ENCODE measurements around the gene BRD4.

Gene BRD4

DNA sequence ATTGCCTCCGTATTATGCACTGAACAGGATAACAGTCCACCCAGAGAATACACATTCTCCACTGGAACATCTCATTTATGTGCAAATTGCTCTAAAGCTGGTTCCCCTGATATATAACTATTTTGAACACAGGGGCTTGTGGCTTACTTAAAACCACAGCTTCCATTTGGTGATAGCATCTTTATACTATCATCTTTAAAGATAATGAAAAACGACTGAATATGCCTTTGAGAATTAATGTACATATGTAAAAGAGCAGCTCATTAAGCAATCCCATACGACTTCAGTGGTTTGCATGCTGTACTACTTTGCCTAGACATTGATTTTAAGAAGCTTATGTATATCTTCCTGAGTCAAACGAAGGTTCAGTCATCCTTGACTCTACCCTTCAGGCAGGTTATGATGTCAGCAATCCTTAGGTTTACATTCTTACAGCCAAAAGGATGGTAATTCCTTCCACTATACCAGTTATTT is 40.8 kb downstream of the BRD4 start:
- in situ Hi-C loops (cut with MboI; ENCODE audit: low sequenced_read_pairs) = no loop called here

DNA sequence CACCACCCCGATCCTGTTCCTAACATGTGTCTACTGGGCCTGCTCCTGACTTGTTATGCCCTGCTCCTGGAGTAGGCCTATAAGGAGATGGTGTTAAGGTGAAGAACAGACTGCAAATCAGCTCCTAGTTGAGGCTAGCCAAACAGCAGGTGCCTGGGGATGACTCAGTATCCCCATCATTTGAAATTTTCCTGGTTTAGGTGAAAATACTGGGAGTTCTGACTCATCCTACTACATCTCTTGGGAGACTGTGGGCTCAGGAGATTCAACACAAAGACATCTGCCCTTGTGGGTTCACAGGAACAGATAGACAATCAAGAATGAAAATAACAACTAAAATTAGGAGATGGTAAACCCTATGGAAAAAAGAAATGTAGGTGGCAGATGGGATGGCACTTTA is 41.2 kb downstream of the BRD4 start:
- in situ Hi-C loops (cut with MboI; ENCODE audit: low sequenced_read_pairs) = no loop called here

DNA sequence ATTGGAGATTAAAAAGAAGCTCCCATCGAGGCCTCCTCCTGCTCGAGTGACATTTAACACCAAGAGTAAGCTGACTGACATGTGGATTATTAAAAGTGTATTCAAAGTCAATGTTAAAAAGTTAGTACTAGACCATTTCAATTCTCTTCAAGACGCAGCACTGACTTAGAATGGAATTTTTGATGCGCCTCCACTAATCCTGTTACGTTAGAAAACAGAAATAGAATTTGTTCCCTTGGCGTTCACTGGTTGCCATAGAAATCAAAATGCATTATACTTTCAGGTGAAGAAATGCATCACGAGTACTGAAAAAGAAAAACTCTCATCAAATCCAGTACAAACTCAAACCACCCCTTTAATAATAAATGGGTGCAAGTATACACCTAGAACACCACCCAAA is 42.2 kb downstream of the BRD4 start:
- in situ Hi-C loops (cut with MboI; ENCODE audit: low sequenced_read_pairs) = no loop called here

DNA sequence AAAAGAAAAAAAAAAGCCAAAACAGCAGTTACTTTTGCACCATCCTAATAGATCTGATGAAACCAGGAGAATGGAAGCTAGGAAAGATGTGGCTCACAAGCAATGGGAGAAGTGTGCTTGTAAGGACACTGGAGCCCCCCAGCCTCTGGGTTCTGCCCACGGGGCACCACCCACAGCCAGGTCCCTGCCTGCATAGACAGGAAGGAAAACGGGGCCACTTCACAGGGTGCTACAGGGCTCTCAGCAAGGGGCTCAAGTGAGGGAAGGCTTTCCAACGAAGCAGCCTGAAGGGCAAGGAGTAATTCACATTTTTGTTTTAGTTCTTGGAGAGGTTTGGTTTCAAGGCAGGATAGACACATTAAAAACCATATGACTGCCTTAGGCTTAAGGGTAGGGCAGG is 42.7 kb downstream of the BRD4 start:
- in situ Hi-C loops (cut with MboI; ENCODE audit: low sequenced_read_pairs) = no loop called here

DNA sequence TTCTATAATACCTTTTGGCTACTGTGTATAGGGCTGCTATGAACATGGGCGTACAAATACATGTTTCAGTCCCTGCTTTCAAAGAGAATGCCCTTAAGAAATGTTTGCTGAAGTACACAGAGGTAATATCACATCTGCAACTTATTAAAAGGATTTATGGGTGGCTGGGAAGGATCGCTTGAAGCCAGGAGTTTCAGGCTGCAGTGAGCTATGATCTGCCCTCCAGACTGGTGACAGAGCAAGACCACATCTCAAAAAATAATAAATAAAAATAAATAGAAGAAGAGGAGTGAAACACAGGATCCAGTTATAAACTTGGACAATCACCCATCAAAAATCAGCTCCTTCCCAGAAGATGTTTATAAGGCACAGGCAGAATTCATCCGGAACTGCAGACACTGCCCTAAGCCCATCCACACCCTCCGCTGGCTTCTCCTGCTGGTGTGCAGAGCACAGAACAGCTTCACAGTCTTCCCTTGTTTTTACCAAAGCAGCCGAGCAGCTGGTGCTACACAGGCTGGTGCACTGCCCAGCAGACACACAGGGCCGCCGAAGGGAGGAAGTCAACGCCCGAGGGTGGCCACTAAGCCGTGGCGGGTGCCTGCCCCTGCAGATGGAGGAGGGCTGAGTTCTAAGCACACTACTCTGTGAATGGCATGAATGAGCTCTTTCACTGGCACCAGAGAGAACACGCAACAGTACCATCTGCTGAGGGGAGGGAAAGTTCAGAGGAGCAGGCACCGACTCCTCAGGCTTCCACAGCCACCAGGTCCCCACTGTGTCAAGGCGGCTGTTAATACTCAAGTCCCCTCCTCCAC is 44.0 kb downstream of the BRD4 start:
- in situ Hi-C loops (cut with MboI; ENCODE audit: low sequenced_read_pairs) = no loop called here

DNA sequence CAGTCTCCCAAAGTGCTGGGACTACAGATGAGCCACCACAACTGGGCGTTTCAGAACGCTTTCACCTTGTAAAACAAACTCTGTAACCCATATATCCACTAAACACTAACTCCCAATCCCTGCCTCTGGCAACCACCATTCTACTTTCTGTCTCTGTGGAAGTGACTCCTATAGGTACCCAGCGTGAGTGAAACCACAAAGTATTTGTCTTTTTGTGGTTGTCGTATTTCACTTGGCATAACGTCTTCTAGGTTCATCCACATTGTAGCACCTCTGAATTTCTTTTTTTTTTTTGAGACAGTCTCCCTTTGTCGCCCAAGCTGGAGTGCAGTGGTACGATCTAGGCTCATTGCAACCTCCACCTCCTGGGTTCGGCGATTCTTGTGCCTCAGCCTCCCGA is 44.8 kb downstream of the BRD4 start:
- in situ Hi-C loops (cut with MboI; ENCODE audit: low sequenced_read_pairs) = no loop called here

DNA sequence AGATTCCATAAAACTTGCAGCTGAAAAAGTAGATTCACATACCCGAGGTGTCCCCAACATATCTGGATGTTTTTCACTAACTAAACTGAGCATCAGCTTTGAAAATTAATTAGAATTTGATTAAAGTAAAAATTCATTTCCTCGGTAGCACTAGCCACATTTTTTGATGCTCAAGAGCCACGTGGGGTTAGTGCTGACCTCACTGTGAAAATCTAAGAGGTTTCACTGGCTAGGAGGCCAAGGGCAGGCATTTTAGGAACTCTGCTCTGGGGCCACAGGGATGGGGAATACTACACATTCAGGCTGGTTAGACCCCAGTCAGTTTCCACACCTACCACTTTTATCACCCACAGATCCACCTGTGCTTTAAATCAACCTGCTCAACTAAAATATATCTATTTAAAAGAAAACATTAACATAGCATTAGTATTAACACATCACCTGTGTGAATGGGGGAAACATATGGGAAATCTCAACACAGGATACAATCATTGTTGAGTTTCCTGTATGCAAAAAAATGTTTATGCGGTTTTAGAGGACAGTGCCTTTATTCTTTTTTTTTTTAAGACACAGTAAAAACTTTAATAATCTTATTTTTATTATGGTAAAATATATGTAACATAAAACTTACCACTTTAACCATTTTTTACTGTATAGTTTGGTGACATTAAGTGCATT is 45.5 kb downstream of the BRD4 start:
- in situ Hi-C loops (cut with MboI; ENCODE audit: low sequenced_read_pairs) = no loop called here

DNA sequence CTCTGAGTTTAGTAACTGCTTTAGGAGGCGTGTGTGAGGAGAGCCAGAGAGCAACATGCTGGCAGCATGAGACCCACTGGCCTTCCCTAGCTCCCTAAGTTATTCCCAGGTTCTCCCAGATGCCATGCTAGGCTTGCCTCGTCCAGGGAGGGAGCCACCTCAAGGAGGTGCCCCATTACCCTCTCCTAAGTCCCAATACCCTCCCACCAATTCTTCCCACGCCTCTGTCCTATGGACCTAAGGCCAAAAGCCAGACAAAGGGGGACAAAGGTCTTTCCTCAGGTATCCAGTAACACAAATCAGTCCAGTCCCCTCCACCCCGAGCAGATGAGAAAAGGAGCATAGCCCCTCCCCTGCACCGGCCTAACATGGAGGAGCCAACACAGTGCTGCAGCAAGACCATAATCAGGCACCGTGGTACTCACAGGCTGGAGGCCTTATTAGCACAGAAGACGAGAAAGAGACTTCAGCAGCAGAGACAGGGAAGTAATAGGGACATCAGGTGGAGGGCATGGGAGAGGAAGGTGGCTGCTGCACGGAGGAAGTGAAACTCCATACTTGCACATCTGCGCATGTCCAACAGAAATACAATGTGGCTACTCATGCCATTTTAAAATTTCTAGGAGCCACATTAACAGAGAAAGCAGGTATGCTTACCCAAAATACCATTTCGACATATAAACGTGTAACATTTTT is 46.3 kb downstream of the BRD4 start:
- in situ Hi-C loops (cut with MboI; ENCODE audit: low sequenced_read_pairs) = no loop called here

DNA sequence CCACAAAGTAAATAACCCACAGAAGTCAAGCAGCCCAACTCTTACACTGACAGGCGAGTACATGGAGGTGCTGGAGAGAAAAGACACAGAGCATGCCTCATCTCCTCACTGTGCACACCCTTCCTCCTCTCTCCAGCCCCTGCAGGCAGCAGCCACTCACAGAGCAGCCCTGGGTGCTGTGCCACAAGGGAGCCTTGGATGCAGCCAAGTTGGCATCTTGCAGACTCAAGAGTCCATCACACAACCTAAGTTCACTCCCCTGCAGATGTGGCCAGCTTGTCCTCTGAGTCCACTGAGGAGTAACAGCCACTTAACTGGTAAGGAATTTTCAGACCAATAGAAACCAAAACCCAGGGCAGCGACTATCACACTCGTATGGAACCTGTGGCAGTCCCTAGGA is 47.4 kb downstream of the BRD4 start:
- in situ Hi-C loops (cut with MboI; ENCODE audit: low sequenced_read_pairs) = no loop called here

DNA sequence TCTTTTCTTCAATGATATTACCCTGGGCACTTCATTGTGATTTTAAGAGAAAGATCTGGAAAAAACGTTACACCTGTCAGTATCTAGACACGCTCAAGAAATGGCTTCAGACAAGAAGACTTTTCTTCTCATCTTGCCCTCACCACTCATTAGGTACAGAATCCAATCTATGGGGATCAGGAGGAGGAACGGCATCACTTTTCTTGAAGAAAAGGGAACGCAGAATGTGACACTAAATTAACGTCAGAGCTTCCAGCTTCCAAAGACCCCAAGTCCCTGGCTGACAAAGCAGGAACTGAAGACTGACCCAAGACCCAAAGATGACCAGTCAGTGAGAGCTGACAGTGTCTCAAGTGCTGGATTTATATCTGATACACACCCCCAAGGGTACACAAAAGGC is 48.2 kb downstream of the BRD4 start:
- in situ Hi-C loops (cut with MboI; ENCODE audit: low sequenced_read_pairs) = no loop called here

DNA sequence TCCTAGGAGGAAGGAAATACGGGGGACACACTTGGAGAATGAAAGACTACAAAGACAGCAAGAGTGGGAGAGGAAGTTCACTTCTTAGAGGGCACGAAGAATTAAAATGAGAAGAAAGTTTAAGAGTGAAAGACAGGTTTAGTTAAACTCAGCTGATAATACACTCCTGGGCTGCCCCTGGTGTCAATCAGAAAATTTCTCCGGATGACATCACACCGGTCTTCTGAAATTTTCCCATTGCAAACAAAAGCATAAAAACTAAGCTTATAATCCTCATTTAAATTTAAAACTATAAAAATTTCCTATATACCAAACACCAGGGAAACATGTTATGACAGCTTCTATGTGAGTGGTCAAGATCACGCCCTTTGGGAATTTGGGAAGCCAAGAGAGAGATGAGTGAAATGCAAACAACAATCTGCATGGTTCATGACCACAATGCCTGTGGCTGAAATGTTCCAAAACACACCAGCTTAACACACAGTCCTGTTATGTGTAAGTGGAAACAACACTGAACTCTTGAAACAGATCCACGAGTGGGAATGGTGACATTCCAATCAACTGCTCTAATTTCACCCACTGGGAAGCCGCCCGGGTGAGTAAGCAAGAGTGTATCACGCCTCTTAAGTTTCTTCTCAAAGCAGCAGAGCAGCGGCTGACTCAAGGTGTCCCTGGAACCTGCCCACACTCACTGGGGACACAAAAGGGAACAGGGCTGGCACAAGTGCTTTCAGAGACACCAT is 49.0 kb downstream of the BRD4 start:
- in situ Hi-C loops (cut with MboI; ENCODE audit: low sequenced_read_pairs) = no loop called here

DNA sequence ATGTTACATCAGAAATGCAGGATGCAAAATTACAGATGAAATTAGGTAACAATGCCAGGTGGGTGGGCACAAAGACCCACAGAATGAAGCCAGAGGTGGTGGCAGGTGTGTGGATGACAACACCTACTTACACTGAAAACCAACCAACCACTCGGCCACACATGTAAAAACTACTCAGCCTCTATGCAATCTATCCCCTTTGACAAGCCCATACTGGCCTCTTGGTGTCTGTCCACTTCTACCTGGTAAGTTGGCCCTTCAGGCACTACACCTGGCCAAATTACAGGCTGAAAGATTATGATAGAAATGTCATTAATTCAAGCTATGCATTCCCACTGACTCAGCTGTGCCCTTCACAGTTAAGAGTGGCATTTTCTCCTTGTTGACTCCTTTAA is 50.0 kb downstream of the BRD4 start:
- in situ Hi-C loops (cut with MboI; ENCODE audit: low sequenced_read_pairs) = no loop called here

DNA sequence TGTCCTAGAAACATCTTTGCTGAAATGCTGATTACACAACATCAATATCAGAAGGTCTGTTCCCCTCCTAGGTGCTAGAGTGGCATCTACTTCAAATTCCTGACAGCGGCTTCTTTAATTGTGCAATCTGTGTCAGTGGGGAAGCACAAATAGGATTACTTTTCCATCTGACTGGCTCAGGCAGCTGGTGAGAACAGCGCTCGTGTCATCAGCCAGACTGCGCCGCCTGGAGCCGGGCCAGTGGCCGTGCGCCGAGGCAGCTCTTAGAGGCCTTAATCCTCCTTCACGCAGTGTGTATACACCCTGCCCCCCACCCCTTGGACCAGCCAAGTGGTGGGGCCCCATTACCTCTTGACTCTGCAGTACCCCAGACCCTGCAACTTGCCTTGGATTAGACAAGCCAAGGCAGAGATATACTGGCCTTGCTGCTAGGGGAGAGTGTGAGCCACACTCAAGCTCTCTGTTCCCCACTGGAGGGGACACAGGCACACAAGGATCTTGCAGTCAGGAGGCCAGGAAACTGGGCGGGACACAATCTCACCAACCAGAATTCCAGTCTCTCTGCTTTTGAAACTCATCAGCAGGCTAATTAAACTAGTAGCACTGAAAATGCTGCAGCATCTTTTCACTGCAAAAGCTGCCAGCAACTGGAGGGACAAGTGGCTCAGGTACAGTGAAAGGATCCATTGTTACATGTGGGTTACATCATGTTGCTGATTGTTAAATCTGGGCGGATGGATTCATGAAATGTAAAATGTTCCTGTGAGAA is 51.2 kb downstream of the BRD4 start:
- in situ Hi-C loops (cut with MboI; ENCODE audit: low sequenced_read_pairs) = no loop called here

DNA sequence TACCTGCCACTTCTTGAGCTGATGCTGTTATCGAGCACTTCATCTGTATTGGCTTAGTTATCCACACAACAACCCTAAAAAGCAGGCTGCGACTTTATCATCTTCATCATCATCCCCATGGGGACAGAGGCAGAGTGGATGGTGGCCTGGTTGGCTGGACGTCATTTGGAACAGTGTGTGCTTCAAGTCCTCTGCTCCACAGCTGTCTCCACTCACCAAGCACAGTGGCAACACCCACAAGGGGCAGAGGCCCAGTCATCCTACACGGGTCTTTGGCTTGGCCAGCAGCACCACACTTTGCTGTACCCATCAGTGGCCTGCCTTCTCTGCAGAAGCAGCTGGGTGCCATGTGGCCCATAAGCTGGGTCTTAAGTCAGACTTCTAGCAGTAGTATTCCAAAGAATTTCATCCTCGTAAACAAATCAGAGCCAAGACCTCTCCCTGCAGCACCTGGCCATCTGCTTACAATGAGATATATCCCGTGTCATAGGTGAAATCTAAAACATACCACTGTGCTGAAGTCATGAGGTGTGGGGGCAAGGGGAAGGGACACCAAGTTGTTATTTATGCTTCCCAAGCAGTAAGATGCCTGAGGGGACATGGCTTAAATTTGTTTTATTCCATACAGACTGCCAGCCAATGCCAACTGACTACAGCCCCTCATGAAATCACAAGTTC is 52.2 kb downstream of the BRD4 start:
- in situ Hi-C loops (cut with MboI; ENCODE audit: low sequenced_read_pairs) = no loop called here

DNA sequence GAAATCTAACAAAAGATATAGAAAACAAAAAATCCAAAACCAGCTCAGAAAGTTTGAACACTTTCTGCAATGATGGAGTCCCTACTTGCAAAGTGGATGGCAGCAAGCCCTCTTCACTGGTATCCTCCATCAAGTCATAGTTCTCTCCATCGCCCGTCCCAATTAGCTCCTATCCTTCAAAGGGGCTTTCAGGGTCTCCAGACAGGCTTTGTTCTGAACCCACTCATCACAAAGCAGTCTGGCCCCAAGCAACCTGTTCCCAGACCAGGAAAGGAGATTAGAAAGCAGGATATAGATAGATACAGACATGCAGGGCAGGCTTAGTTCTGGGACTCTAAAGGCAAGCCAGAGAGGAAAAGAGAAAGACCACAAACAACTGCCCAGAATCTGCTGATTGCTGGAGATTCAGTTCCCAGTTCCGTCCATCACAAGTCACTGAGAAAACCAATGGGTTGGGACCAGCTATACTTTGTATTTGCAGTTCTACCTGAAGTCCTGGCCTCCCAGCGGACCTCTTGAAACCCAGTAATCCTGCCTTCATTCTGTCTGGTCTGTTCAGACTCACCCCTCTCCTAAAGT is 52.9 kb downstream of the BRD4 start:
- in situ Hi-C loops (cut with MboI; ENCODE audit: low sequenced_read_pairs) = no loop called here

DNA sequence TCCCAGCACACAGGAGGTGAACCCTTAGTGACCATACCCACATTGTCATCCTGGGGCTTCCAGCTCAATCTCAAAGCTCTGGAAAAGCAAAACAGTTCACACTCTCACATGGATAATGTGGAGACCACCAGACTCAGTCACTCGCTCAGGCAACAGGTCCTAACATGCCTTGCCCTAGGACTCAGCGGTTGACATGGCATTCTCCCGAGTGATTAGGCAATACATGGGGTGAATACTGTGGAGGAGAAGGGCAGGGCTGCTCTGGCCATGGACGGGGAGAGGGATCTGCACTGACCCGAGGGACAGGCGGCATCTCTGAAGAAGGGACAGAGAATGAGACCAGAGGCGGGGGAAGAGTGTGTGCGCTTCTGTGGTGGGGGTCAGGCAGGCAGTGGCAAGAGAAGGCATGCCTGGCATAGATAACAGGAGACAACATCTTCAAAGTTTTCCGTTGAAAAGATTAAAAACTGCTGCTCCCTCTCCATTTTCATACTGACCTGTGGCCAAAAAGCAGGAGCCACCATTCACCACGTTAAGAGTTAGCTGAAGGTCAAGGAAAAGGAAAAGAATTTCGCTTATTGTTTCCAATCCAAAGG is 55.6 kb downstream of the BRD4 start:
- in situ Hi-C loops (cut with MboI; ENCODE audit: low sequenced_read_pairs) = no loop called here

DNA sequence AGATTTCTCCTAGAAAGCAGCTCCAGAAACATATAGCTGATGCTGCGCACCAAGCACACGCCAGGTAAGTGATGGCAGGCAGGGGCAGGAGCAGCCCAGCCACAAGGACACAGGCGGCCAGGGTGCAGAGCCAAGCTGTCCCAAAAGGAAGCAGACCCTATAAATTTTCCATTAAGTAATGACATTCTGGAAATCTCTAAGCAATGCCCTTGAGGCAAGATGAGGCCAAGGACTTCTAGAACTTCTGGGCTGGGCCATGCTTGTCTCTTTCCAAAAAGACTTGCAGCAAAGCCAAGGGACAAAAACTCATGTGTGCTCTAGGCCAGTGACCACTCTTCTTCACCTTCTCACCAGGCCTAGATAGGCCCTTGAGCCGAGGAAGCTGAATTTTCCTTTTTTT is 57.9 kb downstream of the BRD4 start:
- in situ Hi-C loops (cut with MboI; ENCODE audit: low sequenced_read_pairs) = loop anchor here (25.0 kb wide), 1 partner anchor 288 kb away; no protein-coding TSS in a partner anchor

DNA sequence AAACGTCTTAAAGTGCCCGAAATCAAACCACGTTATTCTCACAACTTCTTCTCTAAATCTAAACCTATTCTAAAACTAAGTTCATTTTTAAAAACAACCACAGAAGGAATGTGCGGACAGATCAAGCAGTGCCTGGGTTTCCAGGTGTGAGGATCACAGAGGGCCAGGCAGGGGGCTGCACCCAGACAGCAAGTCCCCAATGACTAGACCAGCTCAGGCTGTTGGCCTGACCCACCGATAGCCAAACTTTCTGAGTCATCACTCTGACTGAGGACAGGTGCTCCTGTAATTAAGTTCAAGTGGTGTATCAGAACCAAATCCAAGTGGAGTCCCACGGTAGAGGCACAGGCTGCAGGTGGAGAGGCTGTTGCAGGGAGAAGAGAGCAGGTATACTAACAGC is 62.5 kb downstream of the BRD4 start:
- in situ Hi-C loops (cut with MboI; ENCODE audit: low sequenced_read_pairs) = loop anchor here (25.0 kb wide), 1 partner anchor 292 kb away; no protein-coding TSS in a partner anchor

DNA sequence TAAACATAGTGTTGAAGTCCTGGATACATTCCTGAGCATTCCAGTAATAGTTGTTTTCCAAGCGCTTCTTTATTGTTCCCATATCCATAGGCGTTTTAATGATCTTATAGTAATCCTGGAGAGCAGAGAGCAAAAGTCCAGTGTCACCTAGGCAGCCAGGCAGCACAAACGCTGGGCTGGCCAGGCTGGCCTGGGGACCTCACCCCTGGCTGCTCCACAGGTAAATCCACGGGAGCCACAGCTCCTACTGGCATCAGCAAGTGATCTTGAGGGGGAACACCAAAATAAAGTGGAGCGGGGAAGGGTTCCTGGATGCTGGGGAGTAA is 63.4 kb downstream of the BRD4 start:
- in situ Hi-C loops (cut with MboI; ENCODE audit: low sequenced_read_pairs) = loop anchor here (25.0 kb wide), 1 partner anchor 293 kb away; no protein-coding TSS in a partner anchor
